Measurements from ENCODE around the gene KCNIP3. TPM values are rescaled to one million over a fixed set of nuclear protein-coding genes. Genes with fewer than 3 reads are reported as not detected.
A peak's percentile ranks its signal among the peaks of the same experiment; 100 is the strongest.

Gene KCNIP3
- total and polyA plus RNA-seq, 4 donors: 0.26 to 1.1 (median 0.62) TPM

DNA sequence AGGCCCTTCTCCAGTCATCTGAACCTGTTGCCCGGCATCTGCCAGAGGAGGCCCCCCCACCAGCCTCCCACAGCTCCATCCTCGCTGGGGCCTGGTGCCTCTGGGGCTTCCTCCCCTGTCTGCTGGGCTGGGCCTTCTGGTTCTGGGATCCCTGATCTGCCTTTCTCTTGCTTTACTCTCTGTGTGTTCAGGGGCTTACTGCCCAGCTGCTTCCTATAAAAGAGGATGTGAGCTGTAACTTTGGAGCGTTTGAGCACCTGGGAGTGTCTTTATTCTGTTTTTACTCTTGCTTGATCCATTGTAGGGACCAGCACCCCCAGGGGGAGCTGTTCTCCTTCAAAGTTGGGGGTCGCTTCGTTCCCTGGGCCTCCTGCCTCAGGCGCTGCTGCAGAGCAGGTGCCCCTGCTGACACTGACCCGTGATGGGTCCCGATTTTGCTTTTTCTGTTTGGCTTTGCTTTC, 82.3 kb downstream of the KCNIP3 start:
- Histone ChIP-seq H3K27me3 (ENCODE audit: control insufficient read depth in 4 of 4, insufficient read depth in 4 of 4, low read length in 3 of 4) (no peaks in the 10 kb centered on the region), H3K4me3 (ENCODE audit: low read depth in 1 of 3, low read length in 3 of 3) (no peak overlapping the region), H3K27ac (ENCODE audit: low read depth in 1 of 2, low read length in 2 of 2) (no peak overlapping the region), H3K9me3 (ENCODE audit: control insufficient read depth in 4 of 4, low read length in 3 of 4) (no peaks in the 10 kb centered on the region), H3K9ac (ENCODE audit: low read depth in 1 of 2, low read length in 2 of 2) (no peak overlapping the region), H3K36me3 (ENCODE audit: control insufficient read depth in 4 of 4, insufficient read depth in 3 of 4, low read depth in 1 of 4, low read length in 3 of 4) (no peaks in the 10 kb centered on the region), H3K4me1 (ENCODE audit: control insufficient read depth in 4 of 4, insufficient read depth in 4 of 4, low read length in 3 of 4) (peaks cover 0 to 10% (median 5%) of the 10 kb centered on the region in 4 donors)
- DNase-seq (ENCODE audit: low spot score): no peak
- 54% methylated on average over 8 of the region's 8 CpGs for WGBS
- no peak for TF ChIP-seq NR2F2 (IDR thresholded peaks at IDR 0.05)
- peak in 1 of 2 donors; percentile 69 for TF ChIP-seq RAD21 (IDR thresholded peaks at IDR 0.05)

DNA sequence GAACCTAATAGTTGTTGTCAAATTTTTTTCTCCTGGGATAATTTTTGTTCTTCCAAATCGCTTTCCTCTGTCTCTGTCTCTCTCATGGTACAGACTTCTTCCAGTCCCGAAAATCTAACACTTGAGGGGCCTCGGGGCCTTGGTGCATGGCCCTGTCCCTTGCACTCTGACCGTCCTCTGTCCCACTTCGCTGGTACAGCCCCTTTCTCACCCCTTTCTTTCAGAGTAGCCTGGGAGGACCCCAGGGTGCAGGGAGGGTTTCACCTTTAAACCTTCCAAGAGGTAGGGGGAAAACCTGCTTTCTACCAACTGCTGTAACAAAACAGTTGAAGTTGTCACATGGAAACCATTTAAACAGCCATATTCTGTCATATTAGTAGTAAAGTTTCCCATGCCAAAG, 83.1 kb downstream of the KCNIP3 start:
- WGBS: 91% methylated on average over 5 of the region's 5 CpGs
- Histone ChIP-seq H3K9ac (ENCODE audit: low read depth in 1 of 2, low read length in 2 of 2) (no peak overlapping the region), H3K4me1 (ENCODE audit: control insufficient read depth in 4 of 4, insufficient read depth in 4 of 4, low read length in 3 of 4) (peaks cover 0 to 15% (median 9%) of the 10 kb centered on the region in 4 donors), H3K27me3 (ENCODE audit: control insufficient read depth in 4 of 4, insufficient read depth in 4 of 4, low read length in 3 of 4) (no peaks in the 10 kb centered on the region), H3K27ac (ENCODE audit: low read depth in 1 of 2, low read length in 2 of 2) (no peak overlapping the region), H3K4me3 (ENCODE audit: low read depth in 1 of 3, low read length in 3 of 3) (no peak overlapping the region), H3K9me3 (ENCODE audit: control insufficient read depth in 4 of 4, low read length in 3 of 4) (no peaks in the 10 kb centered on the region), H3K36me3 (ENCODE audit: control insufficient read depth in 4 of 4, insufficient read depth in 3 of 4, low read depth in 1 of 4, low read length in 3 of 4) (no peaks in the 10 kb centered on the region)
- DNase-seq (ENCODE audit: low spot score): no peak
- TF ChIP-seq RAD21 (IDR thresholded peaks at IDR 0.05) (no peak), YY1 (IDR thresholded peaks at IDR 0.05) (no peak), SP1 (IDR thresholded peaks at IDR 0.05) (no peak), JUND (IDR thresholded peaks at IDR 0.05) (no peak), GABPA (IDR thresholded peaks at IDR 0.05 in 1 of 2, conservative IDR thresholded peaks at IDR 0.05 in 1 of 2) (no peak), FOXA2 (IDR thresholded peaks at IDR 0.05) (no peak), HNF4G (IDR thresholded peaks at IDR 0.05) (no peak), RXRA (IDR thresholded peaks at IDR 0.05) (no peak), FOXA1 (IDR thresholded peaks at IDR 0.05) (no peak), HNF4A (conservative IDR thresholded peaks at IDR 0.05) (no peak), TAF1 (conservative IDR thresholded peaks at IDR 0.05) (no peak)
- TF ChIP-seq, protein P1, sequence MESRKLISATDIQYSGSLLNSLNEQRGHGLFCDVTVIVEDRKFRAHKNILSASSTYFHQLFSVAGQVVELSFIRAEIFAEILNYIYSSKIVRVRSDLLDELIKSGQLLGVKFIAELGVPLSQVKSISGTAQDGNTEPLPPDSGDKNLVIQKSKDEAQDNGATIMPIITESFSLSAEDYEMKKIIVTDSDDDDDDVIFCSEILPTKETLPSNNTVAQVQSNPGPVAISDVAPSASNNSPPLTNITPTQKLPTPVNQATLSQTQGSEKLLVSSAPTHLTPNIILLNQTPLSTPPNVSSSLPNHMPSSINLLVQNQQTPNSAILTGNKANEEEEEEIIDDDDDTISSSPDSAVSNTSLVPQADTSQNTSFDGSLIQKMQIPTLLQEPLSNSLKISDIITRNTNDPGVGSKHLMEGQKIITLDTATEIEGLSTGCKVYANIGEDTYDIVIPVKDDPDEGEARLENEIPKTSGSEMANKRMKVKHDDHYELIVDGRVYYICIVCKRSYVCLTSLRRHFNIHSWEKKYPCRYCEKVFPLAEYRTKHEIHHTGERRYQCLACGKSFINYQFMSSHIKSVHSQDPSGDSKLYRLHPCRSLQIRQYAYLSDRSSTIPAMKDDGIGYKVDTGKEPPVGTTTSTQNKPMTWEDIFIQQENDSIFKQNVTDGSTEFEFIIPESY (IDR thresholded peaks at IDR 0.05): no peak
- TF ChIP-seq, protein P2, sequence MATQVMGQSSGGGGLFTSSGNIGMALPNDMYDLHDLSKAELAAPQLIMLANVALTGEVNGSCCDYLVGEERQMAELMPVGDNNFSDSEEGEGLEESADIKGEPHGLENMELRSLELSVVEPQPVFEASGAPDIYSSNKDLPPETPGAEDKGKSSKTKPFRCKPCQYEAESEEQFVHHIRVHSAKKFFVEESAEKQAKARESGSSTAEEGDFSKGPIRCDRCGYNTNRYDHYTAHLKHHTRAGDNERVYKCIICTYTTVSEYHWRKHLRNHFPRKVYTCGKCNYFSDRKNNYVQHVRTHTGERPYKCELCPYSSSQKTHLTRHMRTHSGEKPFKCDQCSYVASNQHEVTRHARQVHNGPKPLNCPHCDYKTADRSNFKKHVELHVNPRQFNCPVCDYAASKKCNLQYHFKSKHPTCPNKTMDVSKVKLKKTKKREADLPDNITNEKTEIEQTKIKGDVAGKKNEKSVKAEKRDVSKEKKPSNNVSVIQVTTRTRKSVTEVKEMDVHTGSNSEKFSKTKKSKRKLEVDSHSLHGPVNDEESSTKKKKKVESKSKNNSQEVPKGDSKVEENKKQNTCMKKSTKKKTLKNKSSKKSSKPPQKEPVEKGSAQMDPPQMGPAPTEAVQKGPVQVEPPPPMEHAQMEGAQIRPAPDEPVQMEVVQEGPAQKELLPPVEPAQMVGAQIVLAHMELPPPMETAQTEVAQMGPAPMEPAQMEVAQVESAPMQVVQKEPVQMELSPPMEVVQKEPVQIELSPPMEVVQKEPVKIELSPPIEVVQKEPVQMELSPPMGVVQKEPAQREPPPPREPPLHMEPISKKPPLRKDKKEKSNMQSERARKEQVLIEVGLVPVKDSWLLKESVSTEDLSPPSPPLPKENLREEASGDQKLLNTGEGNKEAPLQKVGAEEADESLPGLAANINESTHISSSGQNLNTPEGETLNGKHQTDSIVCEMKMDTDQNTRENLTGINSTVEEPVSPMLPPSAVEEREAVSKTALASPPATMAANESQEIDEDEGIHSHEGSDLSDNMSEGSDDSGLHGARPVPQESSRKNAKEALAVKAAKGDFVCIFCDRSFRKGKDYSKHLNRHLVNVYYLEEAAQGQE (IDR thresholded peaks at IDR 0.05): no peak
- TF ChIP-seq, protein P3, sequence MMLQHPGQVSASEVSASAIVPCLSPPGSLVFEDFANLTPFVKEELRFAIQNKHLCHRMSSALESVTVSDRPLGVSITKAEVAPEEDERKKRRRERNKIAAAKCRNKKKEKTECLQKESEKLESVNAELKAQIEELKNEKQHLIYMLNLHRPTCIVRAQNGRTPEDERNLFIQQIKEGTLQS (IDR thresholded peaks at IDR 0.05): no peak
- TF ChIP-seq, protein P4, sequence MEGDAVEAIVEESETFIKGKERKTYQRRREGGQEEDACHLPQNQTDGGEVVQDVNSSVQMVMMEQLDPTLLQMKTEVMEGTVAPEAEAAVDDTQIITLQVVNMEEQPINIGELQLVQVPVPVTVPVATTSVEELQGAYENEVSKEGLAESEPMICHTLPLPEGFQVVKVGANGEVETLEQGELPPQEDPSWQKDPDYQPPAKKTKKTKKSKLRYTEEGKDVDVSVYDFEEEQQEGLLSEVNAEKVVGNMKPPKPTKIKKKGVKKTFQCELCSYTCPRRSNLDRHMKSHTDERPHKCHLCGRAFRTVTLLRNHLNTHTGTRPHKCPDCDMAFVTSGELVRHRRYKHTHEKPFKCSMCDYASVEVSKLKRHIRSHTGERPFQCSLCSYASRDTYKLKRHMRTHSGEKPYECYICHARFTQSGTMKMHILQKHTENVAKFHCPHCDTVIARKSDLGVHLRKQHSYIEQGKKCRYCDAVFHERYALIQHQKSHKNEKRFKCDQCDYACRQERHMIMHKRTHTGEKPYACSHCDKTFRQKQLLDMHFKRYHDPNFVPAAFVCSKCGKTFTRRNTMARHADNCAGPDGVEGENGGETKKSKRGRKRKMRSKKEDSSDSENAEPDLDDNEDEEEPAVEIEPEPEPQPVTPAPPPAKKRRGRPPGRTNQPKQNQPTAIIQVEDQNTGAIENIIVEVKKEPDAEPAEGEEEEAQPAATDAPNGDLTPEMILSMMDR (IDR thresholded peaks at IDR 0.05; ENCODE audit: low read depth, low read length, missing input control): no peak
- TF ChIP-seq, protein P5, sequence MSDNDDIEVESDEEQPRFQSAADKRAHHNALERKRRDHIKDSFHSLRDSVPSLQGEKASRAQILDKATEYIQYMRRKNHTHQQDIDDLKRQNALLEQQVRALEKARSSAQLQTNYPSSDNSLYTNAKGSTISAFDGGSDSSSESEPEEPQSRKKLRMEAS (IDR thresholded peaks at IDR 0.05): no peak

All from liver (tissue), 9 donors.